Calu3 (cell line): ENCODE measurements around the gene TRA2A. TPM values are rescaled to one million over a fixed set of nuclear protein-coding genes. Genes with fewer than 3 reads are reported as not detected.

Source experiments
- BruUV-seq: library from RNA; stranded (reverse); fragments of 400-500 nt; replicated peaks from 2 replicates; lab custom pipeline; 2021; lab: Mats Ljungman, UMichigan
- CTCF ChIA-PET: fragments of 300-600 bp; sonication (Branson Sonifier 250); formaldehyde crosslinking; loops from one replicate; lab custom pipeline; 2022; ENCODE audit warnings: antibody characterized with exemption; lab: Charles Lee
- DNase-seq: peaks from one replicate; pipeline ENCODE4 v3.0.0; 2022
- H3K27ac Mint-ChIP-seq: one replicate; pipeline ENCODE4 v1.8.0; 2022; ENCODE audit warnings: mixed read lengths; ENCODE audit not compliant: unreplicated experiment
- H3K27me3 Mint-ChIP-seq: one replicate; pipeline ENCODE4 v1.8.0; 2022; ENCODE audit warnings: mixed read lengths; ENCODE audit not compliant: unreplicated experiment
- H3K36me3 Mint-ChIP-seq: one replicate; pipeline ENCODE4 v1.8.0; 2022; ENCODE audit warnings: mild to moderate bottlenecking, moderate library complexity, mixed read lengths; ENCODE audit not compliant: insufficient read depth, unreplicated experiment
- H3K4me1 Mint-ChIP-seq: one replicate; pipeline ENCODE4 v1.8.0; 2022; ENCODE audit warnings: mild to moderate bottlenecking, low read depth, mixed read lengths; ENCODE audit not compliant: unreplicated experiment
- H3K4me3 Mint-ChIP-seq: one replicate; pipeline ENCODE4 v1.8.0; 2022; ENCODE audit warnings: mild to moderate bottlenecking, low read depth, moderate library complexity, mixed read lengths; ENCODE audit not compliant: unreplicated experiment
- H3K9me3 Mint-ChIP-seq: one replicate; pipeline ENCODE4 v1.8.0; 2022; ENCODE audit warnings: low read depth, mixed read lengths; ENCODE audit not compliant: unreplicated experiment
- CTCF ChIP-seq: fragments of 200-600 bp; IDR thresholded peaks from one replicate; pipeline ENCODE4 v1.8.0; 2022; ENCODE audit warnings: antibody characterized with exemption; ENCODE audit not compliant: unreplicated experiment
- intact Hi-C: fragments of 100-400 bp; cut with micrococcal nuclease; formaldehyde crosslinking; loops from one replicate; pipeline ENCODE4 v1.10.0; 2022; ENCODE audit not compliant: unreplicated experiment
- total RNA-seq: library from RNA; stranded (reverse); gene quantifications from 2 replicates; pipeline ENCODE4 v1.2.3, GENCODE V29; 2022

Gene TRA2A
- total RNA-seq, 1 experiment from 2014 or later: 143 TPM

- Mint-ChIP-seq H3K4me1 (peaks cover 9% of the 10 kb centered on the region), H3K36me3 (peaks cover 5% of the 10 kb centered on the region), H3K4me3 (no peak overlapping the region), H3K27ac (peak overlapping the region; percentile 11), H3K27me3 (no peaks in the 10 kb centered on the region), H3K9me3 (no peaks in the 10 kb centered on the region)
- no peak for DNase-seq
- CTCF ChIA-PET: no interaction called here
- intact Hi-C loops: no loop called here
- BruUV-seq: no TSS peak
- no peak for TF ChIP-seq CTCF
Measured at GRCh38 chr7:23486002-23486773, 45.6 kb downstream of the TRA2A start.

- TF ChIP-seq CTCF: no peak
- Mint-ChIP-seq H3K27me3 (no peaks in the 10 kb centered on the region), H3K4me1 (peaks cover 9% of the 10 kb centered on the region), H3K9me3 (no peaks in the 10 kb centered on the region), H3K36me3 (no peaks in the 10 kb centered on the region), H3K4me3 (no peak overlapping the region), H3K27ac (no peak overlapping the region)
- BruUV-seq: no TSS peak
- CTCF ChIA-PET: interaction anchor here (0.6 kb wide), 2 partner anchors 13 to 1643 kb away, joined by 3 read pairs; no protein-coding TSS in a partner anchor
- intact Hi-C loops: no loop called here
- DNase-seq: no peak
Measured at GRCh38 chr7:23482686-23483085, 49.1 kb downstream of the TRA2A start.

- H3K4me3 Mint-ChIP-seq: no peak overlapping the region
Measured at GRCh38 chr7:23477962-23478866, 53.6 kb downstream of the TRA2A start.

More at GRCh38 chr7:23477962-23478866, 53.6 kb downstream of the TRA2A start:
- intact Hi-C loops: loop anchor here (2.0 kb wide), 1 partner anchor 51 kb away; no protein-coding TSS in a partner anchor
- peaks cover 31% of the 10 kb centered on the region for H3K36me3 Mint-ChIP-seq
- no peaks in the 10 kb centered on the region for H3K9me3 Mint-ChIP-seq
- TF ChIP-seq CTCF: no peak
- no peaks in the 10 kb centered on the region for H3K27me3 Mint-ChIP-seq
- H3K4me1 Mint-ChIP-seq: peaks cover 15% of the 10 kb centered on the region
- CTCF ChIA-PET: no interaction called here
- no peak overlapping the region for H3K27ac Mint-ChIP-seq
- no TSS peak for BruUV-seq
- DNase-seq: no peak
